ENCODE results near the gene CAV3.

The CAV3 gene

GRCh38 chr3:8762607-8763377 is 29.2 kb downstream of the CAV3 start:
- no peak for DNase-seq

DNA sequence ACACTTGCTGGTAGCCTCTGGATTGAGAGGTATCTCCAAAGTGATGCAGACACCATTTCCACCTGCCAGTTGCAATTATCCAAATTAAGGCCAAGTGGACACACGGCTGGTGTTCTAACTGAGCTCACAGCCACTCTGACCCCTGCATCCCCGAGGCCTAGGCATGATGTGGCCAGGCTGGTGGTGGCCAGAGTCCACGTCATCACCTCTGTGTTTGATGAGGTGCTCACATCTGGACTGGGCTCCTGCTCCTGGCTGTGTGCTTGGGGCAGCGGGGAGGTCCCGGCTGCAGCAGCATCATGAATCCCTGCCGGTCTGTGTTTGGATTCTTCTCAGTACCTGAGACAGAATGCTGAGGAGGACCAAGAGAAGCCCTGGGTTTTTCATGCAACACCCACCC is 30.9 kb downstream of the CAV3 start:
- no peak for DNase-seq

GRCh38 chr3:8765528-8765927 is 31.9 kb downstream of the CAV3 start:
- DNase-seq: no peak

- no peak for DNase-seq
These were observed 32.5 kb downstream of the CAV3 start for GRCh38 chr3:8766148-8766547.

DNA sequence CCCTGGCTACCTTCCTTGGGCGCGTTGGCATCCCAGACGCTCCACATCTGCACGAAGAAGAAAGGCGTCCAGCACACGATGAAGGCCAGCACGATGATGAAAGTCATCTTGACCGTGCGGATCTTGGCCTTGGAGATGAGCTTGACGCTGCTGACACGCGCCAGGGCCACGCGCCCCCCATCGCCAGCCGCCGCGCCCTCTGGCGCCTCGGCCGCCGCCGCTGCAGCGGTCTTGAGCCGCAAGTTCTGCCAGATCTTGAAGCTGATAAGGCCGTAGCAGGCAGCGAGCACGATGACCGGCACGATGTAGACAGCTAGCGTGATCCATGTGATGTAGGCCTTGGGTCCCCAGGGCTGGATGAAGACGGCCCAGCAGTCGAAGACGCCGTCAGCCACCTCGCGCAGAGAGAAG is 33.7 kb downstream of the CAV3 start:
- DNase-seq: no peak

DNA sequence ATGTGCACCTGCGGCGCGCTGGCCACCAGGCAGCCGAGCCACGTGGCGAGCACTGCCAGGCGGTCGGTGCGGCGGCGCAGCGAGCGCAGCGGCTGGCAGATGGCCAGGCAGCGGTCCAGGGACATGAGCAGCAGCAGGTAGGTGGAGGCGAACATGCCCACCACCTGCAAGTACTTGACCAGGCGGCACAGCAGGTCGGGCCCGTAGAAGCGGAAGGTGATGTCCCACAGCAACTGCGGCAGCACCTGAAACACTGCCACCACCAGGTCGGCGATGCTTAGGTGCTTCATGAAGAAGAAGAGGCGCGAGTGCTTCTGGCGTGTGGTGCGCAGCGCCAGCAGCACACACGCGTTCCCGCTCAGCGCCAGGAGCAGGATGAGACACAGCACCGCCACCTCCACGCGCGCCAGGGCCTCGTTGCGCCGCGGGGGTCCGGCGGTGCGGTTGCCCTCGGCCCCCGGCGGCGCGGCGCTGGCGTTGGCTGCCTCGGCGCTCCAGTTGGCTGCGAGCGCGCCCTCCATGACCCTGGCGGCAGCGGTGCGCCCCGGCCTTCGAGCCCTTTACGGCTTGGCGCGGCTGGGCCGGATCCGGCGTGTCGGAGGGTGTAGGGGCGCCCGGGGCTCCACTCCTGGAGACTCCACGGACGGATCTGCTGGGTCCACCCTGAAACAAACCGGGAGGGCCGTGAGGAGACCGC is 34.2 kb downstream of the CAV3 start:
- no peak for DNase-seq

- DNase-seq: no peak
These were observed 34.9 kb downstream of the CAV3 start for GRCh38 chr3:8768364-8769087.

- DNase-seq: peak; percentile 24 to 70
These were observed 35.7 kb downstream of the CAV3 start, which contains the start of gene OXTR for GRCh38 chr3:8769088-8769822. OXTR (minus strand) TSS chr3:8769613; CDS start chr3:8768187, 1,426 bp downstream.

- no peak for DNase-seq
These were observed 40.4 kb downstream of the CAV3 start for GRCh38 chr3:8773941-8774542.

GRCh38 chr3:8775181-8775580 is 41.6 kb downstream of the CAV3 start:
- DNase-seq: no peak

- DNase-seq: no peak
These were observed 42.0 kb downstream of the CAV3 start for GRCh38 chr3:8775602-8776001.

GRCh38 chr3:8776406-8776805 is 42.8 kb downstream of the CAV3 start:
- DNase-seq: no peak

DNA sequence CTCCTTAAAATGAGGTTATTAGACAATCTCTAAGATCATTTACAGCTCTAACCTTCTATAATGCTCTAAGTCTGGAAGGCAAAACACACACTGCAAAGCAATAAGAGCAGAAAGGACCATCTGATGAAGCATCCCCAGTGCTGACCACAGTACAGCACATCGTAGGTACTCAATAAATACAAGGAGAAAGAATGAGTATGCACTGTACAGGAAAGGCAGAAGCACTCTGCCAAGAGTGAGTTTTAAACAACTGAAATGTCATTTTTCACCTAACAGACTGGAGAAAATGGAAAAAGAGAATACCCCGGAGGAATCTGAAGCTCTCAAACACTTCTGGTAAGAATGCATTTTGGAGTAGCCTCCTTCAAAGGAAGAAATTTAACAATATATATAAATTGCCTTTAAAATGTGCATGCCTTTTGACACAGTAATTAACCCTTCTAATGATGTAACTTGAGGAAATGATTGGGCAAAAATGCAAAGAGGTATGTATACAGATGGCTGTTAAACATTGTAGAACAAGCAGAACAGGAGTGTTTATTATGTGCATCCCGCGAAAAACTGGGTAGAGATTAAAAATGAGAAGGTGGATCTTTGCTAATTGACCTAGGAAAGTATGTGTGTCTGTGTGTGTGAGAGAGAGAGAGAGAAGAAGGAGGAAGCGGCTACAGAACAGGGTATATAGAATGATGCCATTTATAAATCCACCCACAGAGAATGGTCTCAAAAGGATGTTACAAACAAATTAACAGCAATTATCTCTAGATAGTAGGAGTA is 43.8 kb downstream of the CAV3 start:
- no peak for DNase-seq

DNA sequence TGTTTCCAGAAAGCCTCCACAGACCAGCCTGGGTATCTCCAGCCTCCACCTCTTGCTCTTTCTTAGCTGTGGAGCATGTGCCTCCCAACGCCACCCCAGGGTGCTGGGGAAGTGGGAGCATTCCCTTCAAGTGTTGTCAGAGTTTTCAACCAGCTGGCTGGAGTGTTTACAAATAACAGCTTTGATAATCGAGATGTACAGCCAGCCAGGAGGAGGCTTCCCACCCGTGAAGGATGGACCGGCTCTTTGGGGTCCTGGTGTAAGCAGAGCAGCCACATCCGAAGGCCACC is 44.3 kb downstream of the CAV3 start:
- no peak for DNase-seq

- DNase-seq: no peak
These were observed 44.9 kb downstream of the CAV3 start for GRCh38 chr3:8778475-8778874.

DNA sequence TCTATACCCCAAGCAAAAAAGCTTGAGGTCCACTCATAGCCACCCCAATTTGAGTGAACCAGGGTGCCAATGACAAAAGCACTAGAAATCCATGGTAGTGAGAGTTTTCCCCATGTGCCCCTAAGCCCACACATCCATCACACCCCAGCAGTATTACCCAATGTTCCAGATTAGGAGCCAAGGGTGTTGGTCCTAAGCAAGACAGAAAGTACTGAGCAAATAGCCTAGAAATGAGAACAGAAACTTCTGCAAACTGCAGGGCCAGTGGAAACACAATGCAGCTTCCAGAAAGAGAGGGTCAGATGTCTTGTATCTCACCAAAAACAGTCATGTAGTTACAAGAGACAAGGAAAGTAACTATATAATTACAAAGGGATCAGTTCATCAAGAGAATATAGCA is 46.7 kb downstream of the CAV3 start:
- no peak for DNase-seq

- DNase-seq: no peak
These were observed 51.3 kb downstream of the CAV3 start for GRCh38 chr3:8784676-8785435.

DNA sequence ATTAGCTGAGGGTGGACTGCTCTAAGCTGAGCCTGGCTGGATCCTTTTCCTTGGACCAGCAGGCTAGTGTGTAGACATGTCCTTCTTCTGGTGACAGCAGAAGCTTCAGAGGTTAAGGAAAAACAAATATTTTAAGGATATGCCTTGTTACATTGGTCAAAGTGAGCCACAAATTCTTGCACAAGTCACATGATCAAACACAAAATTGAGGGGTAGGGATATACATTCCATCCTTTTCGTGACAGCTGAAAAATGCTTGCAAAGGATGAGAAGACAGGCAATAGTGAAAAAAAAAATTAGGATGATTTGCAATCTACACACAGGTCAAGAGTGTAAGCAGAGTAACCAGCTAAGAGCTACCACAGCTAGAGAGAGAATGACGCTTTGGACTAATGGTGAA is 56.9 kb downstream of the CAV3 start:
- no peak for DNase-seq

DNA sequence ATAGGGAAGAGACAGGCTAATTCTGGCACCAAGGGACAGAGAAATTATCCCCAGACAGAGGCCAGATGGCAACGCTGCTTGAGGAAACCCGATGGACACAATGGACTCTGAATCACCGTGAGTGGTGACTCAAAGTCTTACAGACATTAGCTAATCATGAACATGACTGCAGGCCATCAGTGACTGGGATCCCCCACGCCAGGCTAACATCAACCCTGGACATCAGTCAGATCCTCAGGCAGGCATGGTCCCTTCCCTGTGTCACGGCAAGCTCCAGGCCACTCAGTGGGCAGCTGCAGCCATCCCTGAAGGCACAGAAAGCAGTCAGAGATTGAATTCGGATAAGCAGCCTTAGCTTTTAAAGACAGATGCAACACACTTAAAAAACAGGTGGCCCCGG is 59.6 kb downstream of the CAV3 start:
- DNase-seq: no peak

DNA sequence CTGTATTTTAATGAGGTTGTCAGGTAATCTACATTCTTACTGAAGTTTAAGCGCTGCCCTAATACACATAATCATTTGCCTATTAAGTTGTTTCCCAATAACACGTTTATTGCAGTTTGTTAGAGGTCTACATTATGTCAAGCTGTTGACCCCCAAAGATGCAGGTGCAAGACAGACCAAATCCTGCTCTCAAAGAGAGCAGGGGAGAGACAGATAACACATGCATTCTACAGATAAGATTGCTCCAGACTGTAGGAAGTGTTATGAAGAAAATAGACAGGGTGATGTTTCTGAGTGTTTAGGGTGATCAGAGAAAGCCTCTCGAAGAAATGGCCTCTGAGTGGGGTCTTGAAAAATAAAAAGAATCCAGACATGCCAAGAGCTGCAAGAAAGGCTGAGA is 60.6 kb downstream of the CAV3 start:
- DNase-seq: no peak
